HEK293 (cell line): ENCODE results near the gene STK24.

Experiments used
- CTCF ChIA-PET: fragments of 350-600 bp; formaldehyde crosslinking; extraction: SDS; loops from one replicate; lab custom pipeline; 2021; ENCODE audit warnings: antibody characterized with exemption; lab: Yijun Ruan, JAX
- POLR2A ChIA-PET: fragments of 300-600 bp; formaldehyde crosslinking; extraction: SDS; loops from one replicate; lab custom pipeline; 2020; ENCODE audit warnings: antibody characterized with exemption, inconsistent platforms; lab: Yijun Ruan, JAX
- H3K27ac ChIP-seq: fragments of 200-500 bp; sonication (Bioruptor generic); 2 replicates; pipeline ENCODE4 v1.5.1; 2014; ENCODE audit warnings: low read depth, low read length, control low read depth, inconsistent platforms; ENCODE audit errors: extremely low read depth
- H3K36me3 ChIP-seq, 2 experiments: fragments of 200-500 bp in 1 of 2; sonication (Bioruptor generic) in 1 of 2; 1 replicate in 1 of 2; 2 replicates in 1 of 2; pipeline ENCODE4 v1.5.1; 2014 to 2017; ENCODE audit warnings: inconsistent platforms in 2 of 2, low read length in 2 of 2; ENCODE audit not compliant: control insufficient read depth in 2 of 2, insufficient read depth in 1 of 2
- H3K4me1 ChIP-seq: fragments of 200-500 bp; sonication (Bioruptor generic); 2 replicates; pipeline ENCODE4 v1.5.1; 2014; ENCODE audit warnings: mild to moderate bottlenecking, low read length, inconsistent platforms; ENCODE audit not compliant: control insufficient read depth, insufficient read depth
- H3K4me3 ChIP-seq: 2 replicates; pipeline ENCODE4 v1.5.1; 2011; ENCODE audit warnings: low read depth, mild to moderate bottlenecking, control low read depth, low read length, moderate library complexity
- H3K9me3 ChIP-seq: fragments of 200-500 bp; sonication (Bioruptor generic); 2 replicates; pipeline ENCODE4 v1.5.1; 2014; ENCODE audit warnings: low read depth, low read length, inconsistent platforms; ENCODE audit not compliant: control insufficient read depth, insufficient read depth
- INSM2 ChIP-seq: fragments of 450-650 bp; formaldehyde crosslinking; IDR thresholded peaks from 2 replicates; pipeline ENCODE4 v1.5.1; 2016; ENCODE audit warnings: missing biosample characterization, missing genetic modification characterization
- MZF1 ChIP-seq: fragments of 450-650 bp; formaldehyde crosslinking; IDR thresholded peaks from 2 replicates; pipeline ENCODE4 v1.5.1; 2017; ENCODE audit warnings: missing biosample characterization, missing genetic modification characterization, borderline replicate concordance
- PRDM10 ChIP-seq: fragments of 450-650 bp; formaldehyde crosslinking; IDR thresholded peaks from 2 replicates; pipeline ENCODE4 v1.5.1; 2016; ENCODE audit warnings: missing biosample characterization, missing genetic modification characterization
- PRDM4 ChIP-seq: fragments of 450-650 bp; formaldehyde crosslinking; IDR thresholded peaks from 2 replicates; pipeline ENCODE4 v1.5.1; 2017; ENCODE audit warnings: missing biosample characterization, missing genetic modification characterization
- SALL2 ChIP-seq: fragments of 450-650 bp; formaldehyde crosslinking; IDR thresholded peaks from 2 replicates; pipeline ENCODE4 v1.5.0; 2017; ENCODE audit warnings: missing biosample characterization, mild to moderate bottlenecking, missing genetic modification characterization, borderline replicate concordance
- YY2 ChIP-seq: fragments of 450-650 bp; formaldehyde crosslinking; IDR thresholded peaks from 2 replicates; pipeline ENCODE4 v1.5.1; 2016; ENCODE audit warnings: missing biosample characterization, missing genetic modification characterization
- ZBTB20 ChIP-seq: fragments of 450-650 bp; formaldehyde crosslinking; IDR thresholded peaks from 2 replicates; pipeline ENCODE4 v1.5.1; 2016; ENCODE audit warnings: missing biosample characterization, missing genetic modification characterization
- ZFP69B ChIP-seq: fragments of 450-650 bp; formaldehyde crosslinking; IDR thresholded peaks from 2 replicates; pipeline ENCODE4 v1.5.1; 2016; ENCODE audit warnings: missing biosample characterization, missing genetic modification characterization
- ZIC2 ChIP-seq: fragments of 450-650 bp; formaldehyde crosslinking; IDR thresholded peaks from 2 replicates; pipeline ENCODE4 v1.5.1; 2016; ENCODE audit warnings: missing biosample characterization, missing genetic modification characterization
- ZNF121 ChIP-seq: fragments of 450-650 bp; formaldehyde crosslinking; IDR thresholded peaks from 2 replicates; pipeline ENCODE4 v1.5.1; 2016; ENCODE audit warnings: missing biosample characterization, missing genetic modification characterization
- ZNF214 ChIP-seq: fragments of 450-650 bp; formaldehyde crosslinking; IDR thresholded peaks from 2 replicates; pipeline ENCODE4 v1.5.1; 2017; ENCODE audit warnings: missing biosample characterization, mild to moderate bottlenecking, missing genetic modification characterization, borderline replicate concordance
- ZNF423 ChIP-seq: fragments of 450-650 bp; formaldehyde crosslinking; IDR thresholded peaks from 2 replicates; pipeline ENCODE4 v1.5.1; 2016; ENCODE audit warnings: missing biosample characterization, missing genetic modification characterization
- ZNF433 ChIP-seq: fragments of 450-650 bp; formaldehyde crosslinking; IDR thresholded peaks from 2 replicates; pipeline ENCODE4 v1.5.1; 2016; ENCODE audit warnings: missing biosample characterization, missing genetic modification characterization, low read depth
- ZNF654 ChIP-seq: fragments of 450-650 bp; formaldehyde crosslinking; IDR thresholded peaks from 2 replicates; pipeline ENCODE4 v1.5.1; 2016; ENCODE audit warnings: low read depth, missing biosample characterization, missing genetic modification characterization
- ZNF785 ChIP-seq: fragments of 450-650 bp; formaldehyde crosslinking; IDR thresholded peaks from 2 replicates; pipeline ENCODE4 v1.5.1; 2016; ENCODE audit warnings: missing biosample characterization, missing genetic modification characterization
- ZNF792 ChIP-seq: fragments of 450-650 bp; formaldehyde crosslinking; IDR thresholded peaks from 2 replicates; pipeline ENCODE4 v1.5.1; 2016; ENCODE audit warnings: missing biosample characterization, missing genetic modification characterization
- ZSCAN16 ChIP-seq: fragments of 450-650 bp; formaldehyde crosslinking; IDR thresholded peaks from 2 replicates; pipeline ENCODE4 v1.5.1; 2016; ENCODE audit warnings: missing biosample characterization, missing genetic modification characterization
- TF ChIP-seq, protein P1 (sequence below): fragments of 450-650 bp; formaldehyde crosslinking; IDR thresholded peaks from 2 replicates; pipeline ENCODE4 v1.5.1; 2017; ENCODE audit warnings: missing biosample characterization, mild to moderate bottlenecking, missing genetic modification characterization, moderate library complexity
- TF ChIP-seq, protein P2 (sequence below): fragments of 450-650 bp; formaldehyde crosslinking; IDR thresholded peaks from 2 replicates; pipeline ENCODE4 v1.5.1; 2016; ENCODE audit warnings: missing biosample characterization, missing genetic modification characterization, low read depth

STK24 gene

DNA sequence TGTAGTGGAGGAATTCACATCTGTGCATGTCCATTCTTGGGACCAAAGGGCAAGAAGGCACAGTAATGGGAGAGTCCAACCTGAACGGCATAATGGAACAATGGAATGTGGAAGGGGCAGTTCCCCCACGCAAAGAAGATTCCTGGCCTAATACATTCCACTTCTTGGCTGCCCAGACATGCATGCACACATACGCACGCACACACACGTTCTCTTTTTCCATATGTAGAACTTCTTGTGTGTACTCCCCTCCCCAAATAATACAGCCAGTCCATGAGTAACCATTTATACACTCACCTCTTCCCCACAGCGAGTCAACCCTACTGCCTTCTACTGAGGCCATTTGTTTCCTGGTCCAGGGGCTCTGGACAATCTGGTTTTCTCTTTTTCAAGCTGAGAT, 6.0 kb upstream of the STK24 start (continued):
- TF ChIP-seq PRDM10 (tag by site-specific recombination) (peak; percentile 53), ZSCAN16 (tag by site-specific recombination) (no peak), SALL2 (tag by site-specific recombination) (no peak), ZNF785 (no peak)

GRCh38 chr13:98581971-98582702, 5.2 kb upstream of the STK24 start:
- CTCF ChIA-PET: interaction anchor here (0.7 to 2.6 kb wide), 7 partner anchors 25 to 137 kb away, joined by 3 to 13 read pairs (median 3); no protein-coding TSS in a partner anchor
- Histone ChIP-seq H3K9me3 (no peaks in the 10 kb centered on the region), H3K36me3 (no peaks in the 10 kb centered on the region), H3K27ac (no peak overlapping the region), H3K4me1 (0 out of 2 replicates have a peak, but pooled peaks cover 5% of the 10 kb centered on the region), H3K4me3 (no peak overlapping the region)
- POLR2A ChIA-PET: interaction anchor here (0.8 kb wide), 2 partner anchors 17 to 97 kb away, joined by 3 to 4 read pairs; no protein-coding TSS in a partner anchor
- TF ChIP-seq ZFP69B (no peak), MZF1 (tag by site-specific recombination) (no peak), ZNF792 (tag by site-specific recombination) (no peak), ZNF214 (no peak), ZNF654 (no peak), PRDM4 (tag by site-specific recombination) (no peak), PRDM10 (tag by site-specific recombination) (peak; percentile 97), INSM2 (tag by site-specific recombination) (peak; percentile 68; the same call in 1 of the 2 replicates), ZBTB20 (tag by site-specific recombination) (peak; percentile 68), ZIC2 (tag by site-specific recombination) (no peak), ZNF433 (tag by site-specific recombination) (no peak), YY2 (tag by site-specific recombination) (no peak), ZNF423 (tag by site-specific recombination) (no peak), ZNF121 (tag by site-specific recombination) (no peak)
- TF ChIP-seq, protein P1, sequence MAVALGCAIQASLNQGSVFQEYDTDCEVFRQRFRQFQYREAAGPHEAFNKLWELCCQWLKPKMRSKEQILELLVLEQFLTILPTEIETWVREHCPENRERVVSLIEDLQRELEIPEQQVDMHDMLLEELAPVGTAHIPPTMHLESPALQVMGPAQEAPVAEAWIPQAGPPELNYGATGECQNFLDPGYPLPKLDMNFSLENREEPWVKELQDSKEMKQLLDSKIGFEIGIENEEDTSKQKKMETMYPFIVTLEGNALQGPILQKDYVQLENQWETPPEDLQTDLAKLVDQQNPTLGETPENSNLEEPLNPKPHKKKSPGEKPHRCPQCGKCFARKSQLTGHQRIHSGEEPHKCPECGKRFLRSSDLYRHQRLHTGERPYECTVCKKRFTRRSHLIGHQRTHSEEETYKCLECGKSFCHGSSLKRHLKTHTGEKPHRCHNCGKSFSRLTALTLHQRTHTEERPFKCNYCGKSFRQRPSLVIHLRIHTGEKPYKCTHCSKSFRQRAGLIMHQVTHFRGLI (tag by site-specific recombination): no peak
- TF ChIP-seq, protein P2, sequence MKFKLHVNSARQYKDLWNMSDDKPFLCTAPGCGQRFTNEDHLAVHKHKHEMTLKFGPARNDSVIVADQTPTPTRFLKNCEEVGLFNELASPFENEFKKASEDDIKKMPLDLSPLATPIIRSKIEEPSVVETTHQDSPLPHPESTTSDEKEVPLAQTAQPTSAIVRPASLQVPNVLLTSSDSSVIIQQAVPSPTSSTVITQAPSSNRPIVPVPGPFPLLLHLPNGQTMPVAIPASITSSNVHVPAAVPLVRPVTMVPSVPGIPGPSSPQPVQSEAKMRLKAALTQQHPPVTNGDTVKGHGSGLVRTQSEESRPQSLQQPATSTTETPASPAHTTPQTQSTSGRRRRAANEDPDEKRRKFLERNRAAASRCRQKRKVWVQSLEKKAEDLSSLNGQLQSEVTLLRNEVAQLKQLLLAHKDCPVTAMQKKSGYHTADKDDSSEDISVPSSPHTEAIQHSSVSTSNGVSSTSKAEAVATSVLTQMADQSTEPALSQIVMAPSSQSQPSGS (tag by site-specific recombination): peak; percentile 98
